B cell (primary cell): ENCODE data around the gene MAP2K3. TPM values are rescaled to one million over a fixed set of nuclear protein-coding genes. Genes with fewer than 3 reads are reported as not detected.
"Not testable (repeated sequence)": the region's sequence is repeated elsewhere in the genome, so short reads cannot be mapped to it uniquely, and the experiment has no call there.

Experiments used
- ATAC-seq: fragments of 200-7000 bp; cut with Tn5 transposase; one replicate; pipeline ENCODE4 v1.10.0; 2021; ENCODE audit warnings: low read depth, mild to moderate bottlenecking, moderate number of reproducible peaks, moderate library complexity
- CTCF ChIA-PET: fragments of 350-600 bp; sonication (Branson Sonifier 250); formaldehyde crosslinking; loops from one replicate; lab custom pipeline; 2021; ENCODE audit warnings: antibody characterized with exemption, inconsistent platforms; lab: Charles Lee
- POLR2A ChIA-PET: fragments of 350-600 bp; sonication (Branson Sonifier 250); formaldehyde crosslinking; loops from one replicate; lab custom pipeline; 2021; ENCODE audit warnings: antibody characterized with exemption; lab: Charles Lee
- DNase-seq: peaks from one replicate; pipeline ENCODE4 v3.0.0; 2013
- H2AFZ ChIP-seq: 2 replicates; pipeline ENCODE4 v1.6.1; 2012; ENCODE audit warnings: mild to moderate bottlenecking, low read depth, low read length; ENCODE audit not compliant: insufficient read depth, poor library complexity, severe bottlenecking
- H3K27ac ChIP-seq, 2 donors: 1 replicate in 1 of 2; 2 replicates in 1 of 2; pipeline ENCODE4 v1.5.1; 2012 to 2013; ENCODE audit warnings: low read length in 2 of 2, mild to moderate bottlenecking in 2 of 2, moderate library complexity in 1 of 2
- H3K27me3 ChIP-seq, 4 experiments: fragments of 200-600 bp in 1 of 4; sonication (generic) in 1 of 4; replicated peaks in 1 of 4; 1 replicate in 2 of 4; 2 replicates in 2 of 4; pipeline versions ENCODE4 v1.6.1 to v1.7.0; 2013 to 2016; ENCODE audit warnings: low read length in 3 of 4, mild to moderate bottlenecking in 2 of 4, mixed read lengths in 1 of 4, moderate library complexity in 1 of 4; ENCODE audit not compliant: insufficient read depth in 4 of 4, control insufficient read depth in 3 of 4; ENCODE audit errors: control extremely low read depth in 1 of 4
- H3K36me3 ChIP-seq, 2 experiments: replicated peaks in 1 of 2; 1 replicate in 1 of 2; 2 replicates in 1 of 2; pipeline versions ENCODE4 v1.6.1 to v1.7.1; 2013; ENCODE audit warnings: low read length in 1 of 2; ENCODE audit not compliant: insufficient read depth in 2 of 2, control insufficient read depth in 1 of 2; ENCODE audit errors: control extremely low read depth in 1 of 2, extremely low read depth in 1 of 2
- H3K4me1 ChIP-seq, 2 donors: fragments of 200-600 bp in 1 of 2; sonication (generic) in 1 of 2; 1 replicate in 1 of 2; 2 replicates in 1 of 2; pipeline versions ENCODE4 v1.5.1 to v1.6.1; 2013 to 2017; ENCODE audit warnings: low read length in 2 of 2; ENCODE audit not compliant: control insufficient read depth in 2 of 2, insufficient read depth in 2 of 2
- H3K4me2 ChIP-seq: replicated peaks from 2 replicates; pipeline ENCODE3; 2012; ENCODE audit warnings: mild to moderate bottlenecking, low read depth, low read length; ENCODE audit not compliant: poor library complexity, severe bottlenecking
- H3K4me3 ChIP-seq, 5 experiments: fragments of 200-600 bp in 1 of 5; sonication (generic) in 1 of 5; 1 replicate in 3 of 5; 2 replicates in 2 of 5; pipeline versions ENCODE4 v1.5.1 to v1.7.0; 2011 to 2016; ENCODE audit warnings: low read length in 4 of 5, mild to moderate bottlenecking in 4 of 5, low read depth in 2 of 5, control low read depth in 1 of 5, moderate library complexity in 1 of 5; ENCODE audit not compliant: insufficient read depth in 1 of 5; ENCODE audit errors: control extremely low read depth in 1 of 5, extremely low read depth in 1 of 5
- H3K79me2 ChIP-seq: fragments of 200-600 bp; sonication (generic); one replicate; pipeline ENCODE4 v1.6.0; 2016; ENCODE audit warnings: low read length; ENCODE audit not compliant: control insufficient read depth, insufficient read depth
- H3K9ac ChIP-seq: fragments of 200-600 bp; sonication (generic); 2 replicates; pipeline ENCODE4 v1.6.1; 2017; ENCODE audit warnings: mild to moderate bottlenecking, low read length, moderate library complexity
- H3K9me3 ChIP-seq, 3 donors: one replicate each; pipeline versions ENCODE4 v1.6.1 to v1.7.1; 2013; ENCODE audit warnings: low read length in 2 of 3; ENCODE audit not compliant: control insufficient read depth in 2 of 3, insufficient read depth in 1 of 3; ENCODE audit errors: control extremely low read depth in 1 of 3
- H4K20me1 ChIP-seq: 2 replicates; pipeline ENCODE4 v1.6.0; 2012; ENCODE audit warnings: mild to moderate bottlenecking, low read length; ENCODE audit not compliant: insufficient read depth, control insufficient read depth, poor library complexity, severe bottlenecking
- H3K27ac Mint-ChIP-seq: one replicate; pipeline ENCODE4 v1.8.0; 2021; ENCODE audit warnings: mixed read lengths
- H3K27me3 Mint-ChIP-seq: one replicate; pipeline ENCODE4 v1.8.0; 2021; ENCODE audit warnings: mixed read lengths
- H3K4me1 Mint-ChIP-seq: one replicate; pipeline ENCODE4 v1.8.0; 2021; ENCODE audit warnings: mixed read lengths
- H3K4me3 Mint-ChIP-seq: one replicate; pipeline ENCODE4 v1.8.0; 2021; ENCODE audit warnings: mixed read lengths
- H3K9me3 Mint-ChIP-seq: one replicate; pipeline ENCODE4 v1.8.0; 2022; ENCODE audit warnings: mixed read lengths; ENCODE audit not compliant: insufficient read depth
- WGBS: methylation state at CpG from one replicate; pipeline ENCODE4 v1.1.5; 2013; ENCODE audit warnings: missing lambda C conversion rate; ENCODE audit not compliant: insufficient coverage; 5-methylcytosine and 5-hydroxymethylcytosine counted together
- intact Hi-C: fragments of 100-400 bp; cut with micrococcal nuclease; formaldehyde crosslinking; loops from one replicate; pipeline ENCODE4 v1.10.0; 2022
- polyA plus RNA-seq: library from polyadenylated mRNA; depleted of rRNA; stranded (reverse); fragments of >200 nt; gene quantifications from 2 replicates; pipeline ENCODE4 v1.2.3, GENCODE V29; 2012
- total RNA-seq, 2 donors: library from RNA; stranded (reverse); fragments of 120-200 nt in 1 of 2; gene quantifications; 1 replicate in 1 of 2; 2 replicates in 1 of 2; pipeline versions ENCODE4 v1.2.3 to v1.2.4, GENCODE V29; 2013 to 2022

Gene MAP2K3
- total and polyA plus RNA-seq, 2 donors (not counting 1 experiment from before 2014, with no cell fraction given): 61.0 to 118 TPM

DNA sequence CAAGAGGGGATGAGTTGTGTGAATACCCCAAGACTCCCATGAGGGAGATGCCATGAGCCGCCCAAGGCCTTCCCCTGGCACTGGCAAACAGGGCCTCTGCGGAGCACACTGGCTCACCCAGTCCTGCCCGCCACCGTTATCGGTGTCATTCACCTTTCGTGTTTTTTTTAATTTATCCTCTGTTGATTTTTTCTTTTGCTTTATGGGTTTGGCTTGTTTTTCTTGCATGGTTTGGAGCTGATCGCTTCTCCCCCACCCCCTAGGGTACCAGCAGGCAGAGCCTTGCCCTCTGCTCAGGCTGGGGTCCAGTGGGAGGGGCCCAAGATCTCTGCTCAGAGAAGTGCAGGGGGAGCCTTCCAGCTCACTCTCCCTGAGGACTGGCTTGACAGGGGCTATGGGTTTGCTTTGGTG, 30.2 kb downstream of the MAP2K3 start:
- H3K9me3 Mint-ChIP-seq, H2AFZ ChIP-seq, H3K36me3 ChIP-seq, H3K9me3 ChIP-seq, H4K20me1 ChIP-seq, H3K27ac Mint-ChIP-seq, POLR2A ChIA-PET, H3K9ac ChIP-seq, H3K79me2 ChIP-seq, H3K27me3 Mint-ChIP-seq, H3K4me3 Mint-ChIP-seq, ATAC-seq, H3K27ac ChIP-seq, intact Hi-C loops, H3K4me3 ChIP-seq, H3K4me2 ChIP-seq, H3K27me3 ChIP-seq, DNase-seq: not testable (repeated sequence)
- peaks cover 5 to 14% of the 10 kb centered on the region in 2 donors for H3K4me1 ChIP-seq
- H3K4me1 Mint-ChIP-seq: peaks cover 12% of the 10 kb centered on the region
- WGBS: 93% methylated on average over 2 of the region's 7 CpGs
- CTCF ChIA-PET: interaction anchor here (0.9 to 1.4 kb wide), 3 partner anchors 35 to 198 kb away, joined by 3 to 7 read pairs (median 3); no protein-coding TSS in a partner anchor

DNA sequence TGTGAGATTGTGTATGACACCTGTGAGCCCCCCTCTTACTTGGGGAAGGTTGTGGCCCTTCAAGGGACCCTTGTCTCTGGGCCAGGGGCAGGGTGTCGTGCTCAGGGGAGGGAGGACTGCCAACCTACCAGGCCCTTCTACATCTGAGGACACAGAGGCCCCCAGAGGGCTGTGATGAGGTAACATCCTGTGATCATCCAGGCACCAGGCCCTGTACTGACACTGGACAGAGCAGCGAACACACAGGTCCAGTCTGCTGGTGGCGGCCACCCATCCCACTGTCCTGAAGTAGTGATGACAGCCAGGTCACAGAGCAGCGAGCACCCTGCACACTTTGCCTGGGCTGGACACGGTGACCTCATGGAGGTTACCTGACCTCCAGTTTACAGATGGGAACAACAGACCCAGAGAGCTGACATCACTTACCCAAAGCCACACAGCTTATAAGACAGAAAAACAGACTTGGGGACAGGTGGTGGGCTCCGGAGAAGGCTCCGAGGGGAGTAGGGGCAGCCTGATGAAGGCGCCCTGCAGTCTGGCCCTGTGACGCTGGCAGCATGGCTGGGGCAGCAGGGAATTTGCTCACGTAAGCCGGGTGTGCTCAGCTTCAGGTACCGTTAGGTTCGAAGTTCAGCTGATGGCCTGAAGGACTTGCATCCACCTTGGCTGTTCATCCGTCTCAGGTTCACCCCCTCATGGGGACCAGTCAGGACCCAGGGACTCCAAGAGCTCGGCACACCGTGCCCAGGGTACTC, 30.9 kb downstream of the MAP2K3 start:
- H3K79me2 ChIP-seq, H3K4me3 Mint-ChIP-seq, H4K20me1 ChIP-seq, H3K4me1 Mint-ChIP-seq, H3K27ac ChIP-seq, H3K4me3 ChIP-seq, DNase-seq, H3K9me3 Mint-ChIP-seq, H3K9ac ChIP-seq, ATAC-seq, intact Hi-C loops, H3K27me3 Mint-ChIP-seq, H3K27ac Mint-ChIP-seq, H2AFZ ChIP-seq, H3K9me3 ChIP-seq, POLR2A ChIA-PET, H3K4me2 ChIP-seq, H3K27me3 ChIP-seq, H3K36me3 ChIP-seq: not testable (repeated sequence)
- peaks cover 2 to 11% of the 10 kb centered on the region in 2 donors for H3K4me1 ChIP-seq
- WGBS: 94% methylated on average over 7 of the region's 16 CpGs
- CTCF ChIA-PET: interaction anchor here (1.1 to 1.4 kb wide), 2 partner anchors 36 to 198 kb away, joined by 3 to 7 read pairs; no protein-coding TSS in a partner anchor
